AG04449 (cell line): ENCODE data around the gene MSLN.

ENCODE experiments used
- CTCF ChIA-PET: fragments of 350-600 bp; formaldehyde crosslinking; extraction: SDS; loops from one replicate; lab custom pipeline; 2021; ENCODE audit warnings: antibody characterized with exemption; lab: Yijun Ruan, JAX
- POLR2A ChIA-PET: fragments of 400-600, 350-600 bp; formaldehyde crosslinking; extraction: SDS; loops from one replicate; lab custom pipeline; 2020; ENCODE audit warnings: antibody characterized with exemption, inconsistent platforms; lab: Yijun Ruan, JAX
- DNase-seq: peaks from one replicate; pipeline ENCODE4 v3.0.0-alpha.2; 2010; ENCODE audit warnings: low read depth, low spot score
- H3K4me3 ChIP-seq: 2 replicates; pipeline ENCODE4 v1.5.1; 2011; ENCODE audit warnings: low read depth, mild to moderate bottlenecking, control low read depth, low read length
- CTCF ChIP-seq: IDR thresholded peaks from one replicate; pipeline ENCODE4 v1.5.1; 2011; ENCODE audit warnings: mild to moderate bottlenecking, moderate library complexity, low read length, control low read depth, inconsistent platforms; ENCODE audit not compliant: insufficient read depth; ENCODE audit errors: missing control alignments

The MSLN gene

GRCh38 chr16:776824-777223 is 16.3 kb downstream of the MSLN start:
- POLR2A ChIA-PET = no interaction called here
- CTCF ChIA-PET = interaction anchor here (1.7 to 2.1 kb wide), 2 partner anchors 9 to 36 kb away, joined by 5 to 9 read pairs; partner anchors contain the start of gene CIAO3

GRCh38 chr16:777826-778225 is 17.3 kb downstream of the MSLN start:
- DNase-seq = no peak
- POLR2A ChIA-PET = no interaction called here
- no peak for TF ChIP-seq CTCF
- H3K4me3 ChIP-seq = no peak overlapping the region
- CTCF ChIA-PET = interaction anchor here (1.7 kb wide), 1 partner anchor 37 kb away, joined by 5 read pairs; the partner anchor contains the start of gene CIAO3

More at GRCh38 chr16:776824-777223, 16.3 kb downstream of the MSLN start:
- no peak overlapping the region for H3K4me3 ChIP-seq
- DNase-seq = no peak
- TF ChIP-seq CTCF = no peak

DNA sequence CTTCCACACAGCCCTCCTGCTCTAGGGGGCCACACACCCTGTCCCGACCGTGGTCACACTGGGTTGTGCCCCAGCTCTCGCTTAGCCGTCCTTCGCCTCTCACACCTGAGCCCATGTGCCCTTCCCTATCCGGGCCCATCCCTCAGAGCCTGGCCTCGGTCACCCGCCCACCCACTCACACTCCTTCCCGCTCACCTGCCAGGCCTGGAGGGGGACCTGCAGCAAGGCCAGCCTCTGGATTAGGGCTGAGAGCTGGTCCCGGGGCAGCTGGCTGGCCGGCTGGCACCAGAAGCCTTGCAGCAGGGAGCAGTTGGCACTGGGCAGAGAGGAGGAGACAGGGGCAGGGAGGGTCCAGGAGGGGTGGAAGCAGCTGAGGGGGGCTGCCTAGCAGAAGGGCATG is 17.9 kb downstream of the MSLN start:
- no peak for TF ChIP-seq CTCF
- ChIA-PET CTCF (no interaction called here), POLR2A (no interaction called here)
- H3K4me3 ChIP-seq = no peak overlapping the region
- DNase-seq = no peak

- ChIA-PET CTCF (no interaction called here), POLR2A (no interaction called here)
- no peak for DNase-seq
- no peak overlapping the region for H3K4me3 ChIP-seq
- TF ChIP-seq CTCF = no peak
These were observed 18.5 kb downstream of the MSLN start for GRCh38 chr16:778909-779527.

- ChIA-PET CTCF (interaction anchor here (1.1 kb wide), 1 partner anchor 38 kb away, joined by 3 read pairs; no protein-coding TSS in a partner anchor), POLR2A (no interaction called here)
- H3K4me3 ChIP-seq = no peak overlapping the region
- no peak for DNase-seq
- TF ChIP-seq CTCF = no peak
These were observed 19.0 kb downstream of the MSLN start for GRCh38 chr16:779561-779960.

DNA sequence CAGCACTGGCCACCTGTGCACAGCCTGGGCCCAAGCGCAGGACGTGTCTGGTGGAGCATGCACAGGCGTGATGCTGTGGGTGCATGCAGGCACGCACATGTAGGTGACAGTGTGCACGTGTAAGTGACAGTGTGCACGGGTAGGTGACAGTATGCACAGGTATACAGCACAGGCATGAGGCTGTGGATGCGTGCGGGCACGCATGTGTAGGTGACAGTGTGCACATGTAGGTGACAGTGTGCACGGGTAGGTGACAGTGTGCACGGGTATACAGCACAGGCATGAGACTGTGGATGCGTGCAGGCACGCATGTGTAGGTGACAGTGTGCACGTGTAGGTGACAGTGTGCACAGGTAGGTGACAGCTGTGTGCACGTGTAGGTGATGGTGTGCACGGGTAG is 19.8 kb downstream of the MSLN start:
- H3K4me3 ChIP-seq = no peak overlapping the region
- DNase-seq = no peak
- ChIA-PET POLR2A (no interaction called here), CTCF (interaction anchor here (0.8 to 1.1 kb wide), 3 partner anchors 39 to 275 kb away, joined by 3 to 5 read pairs (median 3); no protein-coding TSS in a partner anchor)
- no peak for TF ChIP-seq CTCF
